ENCODE data around the gene ZBTB47. TPM values are rescaled to one million over a fixed set of nuclear protein-coding genes. Genes with fewer than 3 reads are reported as not detected.

The ZBTB47 gene
- total RNA-seq, 2 experiments from 2014 or later = 1.0 to 1.1 TPM

DNA sequence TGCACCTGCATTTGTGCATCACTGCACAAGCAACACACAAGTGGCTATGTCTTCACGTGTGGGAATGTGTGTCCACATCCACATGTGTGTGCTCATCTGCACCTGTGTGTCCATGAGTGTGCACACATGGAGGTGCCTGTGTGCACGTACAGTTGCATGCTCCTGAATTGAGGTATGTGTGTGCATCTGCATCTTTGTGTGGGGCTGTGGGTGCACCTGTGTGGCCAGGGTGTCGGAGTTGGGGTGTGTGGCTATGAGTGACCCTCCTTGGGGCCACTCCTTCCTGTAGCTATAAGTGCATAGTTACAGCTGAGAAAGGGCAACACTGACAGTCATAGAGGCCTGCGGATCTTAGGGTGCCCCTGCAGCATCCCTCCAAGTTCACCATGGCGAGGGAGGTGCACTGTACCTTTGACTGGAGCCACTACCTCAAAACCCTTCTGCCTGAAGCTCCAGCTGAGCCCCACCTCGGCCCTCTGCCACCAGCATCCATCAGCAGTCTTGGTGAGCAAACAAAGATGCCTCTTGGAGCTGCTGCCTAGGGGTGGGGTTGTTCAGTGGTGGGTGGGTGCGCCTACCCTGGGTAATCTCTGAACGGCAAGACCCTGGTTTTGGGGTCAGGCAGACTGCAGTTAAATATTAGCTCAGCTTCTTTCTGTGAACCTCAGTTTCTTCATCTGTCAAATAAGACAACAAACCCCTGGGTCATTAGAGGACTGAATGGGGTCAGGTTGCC, 54.3 kb downstream of the ZBTB47 start:
- H3K4me1 Mint-ChIP-seq (ENCODE audit: low read depth) = no peaks in the 10 kb centered on the region
- H3K27me3 Mint-ChIP-seq = no peaks in the 10 kb centered on the region
- no peaks in the 10 kb centered on the region for H3K36me3 Mint-ChIP-seq
- intact Hi-C loops (cut with micrococcal nuclease) = no loop called here
- no peaks in the 10 kb centered on the region for H3K9me3 Mint-ChIP-seq
- ChIA-PET POLR2A (no interaction called here), CTCF (no interaction called here)
- DNase-seq = no peak
- H3K4me3 Mint-ChIP-seq = no peak overlapping the region
- no peak overlapping the region for H3K27ac Mint-ChIP-seq

DNA sequence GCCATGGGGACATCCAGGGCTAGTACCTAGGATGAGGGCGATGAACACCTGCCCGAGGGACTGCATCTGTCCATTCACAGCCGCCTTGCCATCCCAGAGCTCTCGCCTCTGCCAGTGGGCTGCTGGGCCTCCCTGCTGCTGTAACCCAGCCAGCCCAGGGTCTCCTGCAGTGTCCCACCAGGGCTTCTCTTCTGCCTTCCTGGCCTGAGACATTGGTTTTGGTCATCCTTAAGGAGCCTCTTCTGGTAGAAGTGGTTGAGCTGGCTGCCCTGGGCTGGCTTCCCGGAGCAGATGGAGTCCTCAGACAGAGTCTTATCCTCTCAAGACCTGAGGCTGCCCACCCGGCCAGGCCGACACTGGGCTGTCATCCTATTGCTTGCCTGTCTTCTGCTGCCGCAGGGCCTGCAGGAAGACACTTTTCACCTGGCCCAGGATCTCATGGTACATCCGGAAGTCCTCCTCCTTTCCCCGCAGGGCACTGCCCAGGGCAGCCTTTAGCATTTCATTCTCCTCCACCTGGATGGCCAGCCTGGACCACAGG, 55.2 kb downstream of the ZBTB47 start:
- POLR2A ChIA-PET = no interaction called here

DNA sequence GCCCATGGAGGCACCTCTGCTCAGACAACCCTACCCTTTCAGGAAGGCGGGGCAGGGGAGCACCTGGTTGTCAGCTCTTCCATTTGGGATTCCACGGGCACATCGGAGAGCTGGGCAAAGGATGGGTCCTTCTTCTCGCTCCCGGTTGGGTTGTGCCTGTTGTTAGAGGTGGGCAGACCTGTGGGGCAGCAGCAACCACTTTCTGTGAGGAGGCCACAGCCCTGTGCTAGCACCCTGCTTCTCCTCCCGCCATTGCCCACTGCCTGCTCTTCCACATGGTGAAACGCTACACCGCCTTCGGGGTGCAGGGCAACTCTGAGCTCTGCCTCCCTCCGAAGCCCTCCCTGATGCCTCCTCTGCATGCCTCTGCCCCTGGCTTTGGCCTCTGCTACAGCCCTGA, 56.1 kb downstream of the ZBTB47 start:
- Mint-ChIP-seq H3K27me3 (no peaks in the 10 kb centered on the region), H3K4me3 (no peak overlapping the region), H3K36me3 (no peaks in the 10 kb centered on the region), H3K4me1 (ENCODE audit: low read depth) (no peaks in the 10 kb centered on the region), H3K9me3 (no peaks in the 10 kb centered on the region), H3K27ac (no peak overlapping the region)
- no peak for DNase-seq
- ChIA-PET POLR2A (no interaction called here), CTCF (no interaction called here)
- intact Hi-C loops (cut with micrococcal nuclease) = no loop called here

More for the DNA sequence above, 55.2 kb downstream of the ZBTB47 start:
- H3K27ac Mint-ChIP-seq = no peak overlapping the region
- H3K9me3 Mint-ChIP-seq = no peaks in the 10 kb centered on the region
- intact Hi-C loops (cut with micrococcal nuclease) = no loop called here
- no peaks in the 10 kb centered on the region for H3K27me3 Mint-ChIP-seq
- no peaks in the 10 kb centered on the region for H3K4me1 Mint-ChIP-seq (ENCODE audit: low read depth)
- CTCF ChIA-PET = no interaction called here
- no peak overlapping the region for H3K4me3 Mint-ChIP-seq
- H3K36me3 Mint-ChIP-seq = no peaks in the 10 kb centered on the region
- DNase-seq = no peak

DNA sequence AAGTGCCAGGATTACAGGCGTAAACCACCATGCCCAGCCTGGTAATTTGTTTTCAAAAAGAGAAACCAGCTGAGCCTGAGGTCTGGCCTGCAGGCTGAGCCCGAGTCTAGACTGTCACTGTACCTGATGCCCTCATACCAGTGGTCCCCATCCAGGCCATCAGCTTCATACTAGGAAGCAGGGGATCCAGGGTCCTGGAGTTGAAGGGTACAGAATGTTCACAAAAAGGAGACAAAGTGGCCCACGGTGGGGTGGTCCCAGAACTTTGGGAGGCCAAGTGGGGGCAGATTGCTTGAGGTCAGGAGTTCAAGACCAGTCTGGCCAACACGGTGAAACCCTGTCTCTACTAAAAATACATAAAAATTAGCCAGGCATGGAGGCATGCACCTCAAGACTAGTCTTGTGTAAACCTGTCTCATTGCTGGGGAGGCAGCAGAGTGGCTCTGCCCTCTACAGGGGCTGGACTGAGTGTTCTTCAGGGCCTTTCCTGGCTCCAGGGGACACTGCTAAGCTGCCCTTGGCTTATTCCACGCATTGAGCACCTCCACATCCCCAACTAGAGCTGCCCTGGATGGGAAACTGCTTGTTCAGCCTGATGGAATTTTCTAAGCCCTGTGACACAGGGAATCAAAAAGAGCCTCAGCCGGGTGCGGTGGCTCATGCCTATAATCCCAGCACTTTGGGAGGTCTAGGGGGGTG, 57.0 kb downstream of the ZBTB47 start:
- Mint-ChIP-seq H3K4me3 (no peak overlapping the region), H3K4me1 (ENCODE audit: low read depth) (no peaks in the 10 kb centered on the region), H3K27me3 (no peaks in the 10 kb centered on the region), H3K36me3 (no peaks in the 10 kb centered on the region), H3K27ac (no peak overlapping the region), H3K9me3 (no peaks in the 10 kb centered on the region)
- CTCF ChIA-PET = no interaction called here
- no peak for DNase-seq
- intact Hi-C loops (cut with micrococcal nuclease) = no loop called here
- POLR2A ChIA-PET = no interaction called here

DNA sequence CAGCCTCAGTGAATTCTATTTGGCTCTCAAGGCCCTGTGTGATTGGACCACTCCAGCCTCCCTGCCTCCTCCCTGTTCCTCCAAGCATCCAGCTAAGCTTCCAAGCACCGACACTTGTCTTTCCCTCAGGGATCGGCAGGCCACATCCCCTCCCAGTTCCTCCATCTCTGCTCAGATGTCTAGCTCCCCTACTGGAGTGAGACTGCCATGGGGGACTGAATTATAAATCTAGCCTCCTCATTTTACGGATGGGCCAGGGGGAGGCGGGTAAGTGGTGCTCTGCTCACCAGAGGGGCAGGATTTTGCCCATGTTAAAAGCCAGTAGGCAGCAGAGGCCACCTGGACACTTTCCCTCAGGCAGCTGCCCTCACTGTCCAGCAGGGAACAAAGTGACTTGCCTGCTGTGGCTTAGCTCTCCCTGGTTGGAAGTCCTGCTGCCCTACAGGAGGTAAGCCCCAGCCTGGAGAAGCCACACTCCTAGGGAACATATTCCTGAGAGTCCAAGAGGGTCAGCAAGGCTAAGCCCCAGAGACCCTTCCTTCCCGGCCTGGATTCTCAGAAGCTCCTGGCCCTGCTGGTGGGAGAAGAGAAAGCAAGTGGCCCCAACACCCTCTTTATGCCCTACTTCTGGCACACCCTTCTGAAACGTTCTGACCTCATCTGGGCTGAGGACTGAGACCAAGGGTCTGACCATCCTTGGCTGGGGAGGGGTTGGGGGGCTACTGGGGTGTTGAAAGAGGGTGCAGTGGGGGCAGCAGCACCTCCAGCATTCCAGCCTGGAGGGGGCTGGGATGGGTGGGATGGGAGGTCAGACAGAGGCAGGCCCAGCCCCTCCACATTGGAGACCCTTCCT, 58.2 kb downstream of the ZBTB47 start:
- Mint-ChIP-seq H3K4me3 (no peak overlapping the region), H3K36me3 (no peaks in the 10 kb centered on the region), H3K27ac (no peak overlapping the region), H3K4me1 (ENCODE audit: low read depth) (no peaks in the 10 kb centered on the region), H3K9me3 (no peaks in the 10 kb centered on the region), H3K27me3 (no peaks in the 10 kb centered on the region)
- CTCF ChIA-PET = interaction anchor here (1.1 kb wide), 1 partner anchor 33 kb away, joined by 4 read pairs; no protein-coding TSS in a partner anchor
- intact Hi-C loops (cut with micrococcal nuclease) = no loop called here
- DNase-seq = no peak
- POLR2A ChIA-PET = no interaction called here

DNA sequence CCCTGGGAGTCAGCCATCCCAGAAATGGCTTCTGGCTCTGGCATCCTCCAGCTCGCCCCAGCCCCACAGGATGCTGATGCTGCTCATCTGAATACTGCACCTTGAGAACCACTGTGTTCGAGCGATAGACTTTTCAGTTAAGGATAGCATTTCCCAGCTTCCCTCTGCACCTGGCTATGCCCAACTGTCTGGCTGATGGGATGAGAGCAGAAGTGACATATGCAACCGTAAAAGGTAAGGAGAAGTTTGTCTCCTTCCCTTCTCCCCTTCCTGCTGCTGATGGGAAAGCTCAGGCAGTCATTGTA, 58.8 kb downstream of the ZBTB47 start:
- POLR2A ChIA-PET = interaction anchor here (1.2 kb wide), 1 partner anchor 10 kb away, joined by 4 read pairs; no protein-coding TSS in a partner anchor
- Mint-ChIP-seq H3K4me3 (no peak overlapping the region), H3K27me3 (no peaks in the 10 kb centered on the region), H3K4me1 (ENCODE audit: low read depth) (no peaks in the 10 kb centered on the region), H3K9me3 (no peaks in the 10 kb centered on the region), H3K27ac (no peak overlapping the region), H3K36me3 (no peaks in the 10 kb centered on the region)
- no peak for DNase-seq
- intact Hi-C loops (cut with micrococcal nuclease) = no loop called here
- CTCF ChIA-PET = interaction anchor here (0.7 to 1.1 kb wide), 2 partner anchors 32 to 269 kb away, joined by 3 to 4 read pairs; no protein-coding TSS in a partner anchor

DNA sequence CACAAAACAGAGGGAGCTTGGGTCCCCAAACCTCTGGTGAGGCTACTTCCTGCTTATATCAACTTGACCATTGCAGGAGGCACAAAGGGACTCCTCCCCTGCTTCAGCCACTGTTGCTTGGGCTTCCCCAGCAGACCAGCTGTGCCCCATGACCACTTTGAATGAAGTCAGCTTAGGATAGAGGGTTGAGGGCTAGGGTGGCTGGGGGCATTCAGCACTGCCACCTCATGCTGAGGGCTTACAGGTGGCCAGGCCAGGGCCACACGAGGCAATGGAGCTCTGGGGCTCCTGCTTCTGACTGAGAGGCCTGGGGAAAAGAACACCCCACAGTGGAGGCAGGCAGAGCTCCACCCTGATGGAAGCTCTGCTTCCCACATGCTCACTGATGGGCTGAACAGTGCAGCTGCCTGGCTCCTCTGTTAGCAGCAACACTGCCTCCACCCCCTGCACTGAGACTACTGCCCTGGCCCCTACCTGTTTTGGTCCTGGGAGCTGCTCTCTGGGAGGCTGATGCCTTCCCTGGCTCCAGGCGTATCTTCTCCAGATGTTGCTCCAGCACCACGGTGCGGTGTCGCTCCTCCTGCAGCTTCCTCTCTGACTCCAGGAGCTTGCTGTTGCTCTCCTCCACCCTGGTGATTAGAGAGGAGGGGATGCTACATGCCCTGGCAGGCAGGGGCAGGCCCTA, 59.3 kb downstream of the ZBTB47 start:
- Mint-ChIP-seq H3K36me3 (no peaks in the 10 kb centered on the region), H3K4me1 (ENCODE audit: low read depth) (no peaks in the 10 kb centered on the region), H3K27ac (no peak overlapping the region), H3K4me3 (no peak overlapping the region), H3K27me3 (no peaks in the 10 kb centered on the region), H3K9me3 (no peaks in the 10 kb centered on the region)
- DNase-seq = no peak
- intact Hi-C loops (cut with micrococcal nuclease) = no loop called here
- ChIA-PET POLR2A (interaction anchor here (1.2 kb wide), 1 partner anchor 9 kb away, joined by 4 read pairs; no protein-coding TSS in a partner anchor), CTCF (interaction anchor here (0.7 to 1.2 kb wide), 3 partner anchors 32 to 270 kb away, joined by 3 to 4 read pairs (median 4); no protein-coding TSS in a partner anchor)

DNA sequence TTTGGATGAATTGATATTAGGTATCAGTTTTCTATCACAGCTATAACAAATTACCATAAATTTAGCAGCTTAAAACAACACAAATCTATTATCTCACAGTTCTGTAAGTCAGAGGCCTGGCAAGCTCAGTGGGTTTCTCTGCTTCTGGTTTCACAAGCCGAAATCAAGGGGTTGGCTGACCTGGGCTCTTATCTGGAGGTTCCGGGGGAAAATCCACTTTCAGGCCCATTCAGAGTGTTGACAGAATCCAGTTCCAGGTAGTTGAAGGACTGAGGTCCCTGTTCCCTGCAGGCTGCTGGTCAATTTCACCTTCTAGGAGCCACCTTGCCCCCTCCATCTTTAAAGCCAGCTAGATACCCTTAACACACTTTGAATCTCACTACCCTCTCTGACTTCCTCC, 60.2 kb downstream of the ZBTB47 start:
- POLR2A ChIA-PET = no interaction called here
- Mint-ChIP-seq H3K36me3 (no peaks in the 10 kb centered on the region), H3K27ac (no peak overlapping the region)

DNA sequence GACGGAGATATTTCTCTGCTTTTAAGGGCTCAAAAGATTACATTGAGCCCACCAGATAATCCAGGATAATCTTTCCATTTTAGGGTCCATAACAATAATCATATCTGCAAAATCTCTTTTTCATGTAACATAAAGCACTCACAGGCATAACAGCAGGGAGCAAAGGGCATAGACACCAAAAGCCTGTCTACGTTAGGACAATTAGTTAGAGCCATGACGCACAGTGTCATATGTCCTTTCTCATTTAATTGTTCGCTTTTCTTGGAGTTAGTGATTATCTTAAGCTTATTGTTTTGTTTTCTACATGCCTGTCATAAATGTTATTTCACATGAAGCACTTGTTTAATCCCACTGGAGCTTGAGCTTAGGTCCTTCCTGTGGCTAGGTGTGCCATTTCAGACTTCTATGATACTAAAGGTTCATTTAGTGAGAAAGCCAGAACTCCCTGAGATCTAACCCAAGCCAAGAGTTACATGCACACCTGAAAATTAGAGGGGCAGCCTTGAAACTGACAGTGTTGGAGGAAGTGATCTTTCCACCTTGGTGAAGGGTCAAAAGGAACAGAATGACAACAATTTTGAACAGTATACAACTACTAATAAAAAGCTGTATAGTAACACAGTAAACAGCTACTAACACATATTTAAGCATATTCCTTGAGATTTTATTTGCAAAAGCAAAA, 60.8 kb downstream of the ZBTB47 start:
- Mint-ChIP-seq H3K36me3 (no peaks in the 10 kb centered on the region), H3K4me1 (ENCODE audit: low read depth) (no peaks in the 10 kb centered on the region), H3K27me3 (no peaks in the 10 kb centered on the region), H3K4me3 (no peak overlapping the region), H3K27ac (no peak overlapping the region), H3K9me3 (no peaks in the 10 kb centered on the region)
- intact Hi-C loops (cut with micrococcal nuclease) = no loop called here
- CTCF ChIA-PET = interaction anchor here (1.2 kb wide), 1 partner anchor 32 kb away, joined by 4 read pairs; no protein-coding TSS in a partner anchor
- no peak for DNase-seq
- POLR2A ChIA-PET = no interaction called here

More for the DNA sequence above, 60.2 kb downstream of the ZBTB47 start:
- no peak overlapping the region for H3K4me3 Mint-ChIP-seq
- CTCF ChIA-PET = interaction anchor here (1.2 kb wide), 1 partner anchor 32 kb away, joined by 4 read pairs; no protein-coding TSS in a partner anchor
- no peak for DNase-seq
- H3K9me3 Mint-ChIP-seq = no peaks in the 10 kb centered on the region
- no peaks in the 10 kb centered on the region for H3K4me1 Mint-ChIP-seq (ENCODE audit: low read depth)
- no peaks in the 10 kb centered on the region for H3K27me3 Mint-ChIP-seq
- intact Hi-C loops (cut with micrococcal nuclease) = no loop called here
